Epithelial cell of prostate (primary cell): ENCODE results near the gene CDK5RAP2.
"Not testable (repeated sequence)": the region's sequence is repeated elsewhere in the genome, so short reads cannot be mapped to it uniquely, and the experiment has no call there.

Experiments used
- DNase-seq: peaks from one replicate; pipeline ENCODE4 v3.0.0-alpha.2; 2011; ENCODE audit warnings: low read depth, low spot score
- H3K27ac ChIP-seq: fragments of 450-650 bp; 2 replicates; pipeline ENCODE4 v1.5.1; 2017; ENCODE audit warnings: mild to moderate bottlenecking

The CDK5RAP2 gene

DNA sequence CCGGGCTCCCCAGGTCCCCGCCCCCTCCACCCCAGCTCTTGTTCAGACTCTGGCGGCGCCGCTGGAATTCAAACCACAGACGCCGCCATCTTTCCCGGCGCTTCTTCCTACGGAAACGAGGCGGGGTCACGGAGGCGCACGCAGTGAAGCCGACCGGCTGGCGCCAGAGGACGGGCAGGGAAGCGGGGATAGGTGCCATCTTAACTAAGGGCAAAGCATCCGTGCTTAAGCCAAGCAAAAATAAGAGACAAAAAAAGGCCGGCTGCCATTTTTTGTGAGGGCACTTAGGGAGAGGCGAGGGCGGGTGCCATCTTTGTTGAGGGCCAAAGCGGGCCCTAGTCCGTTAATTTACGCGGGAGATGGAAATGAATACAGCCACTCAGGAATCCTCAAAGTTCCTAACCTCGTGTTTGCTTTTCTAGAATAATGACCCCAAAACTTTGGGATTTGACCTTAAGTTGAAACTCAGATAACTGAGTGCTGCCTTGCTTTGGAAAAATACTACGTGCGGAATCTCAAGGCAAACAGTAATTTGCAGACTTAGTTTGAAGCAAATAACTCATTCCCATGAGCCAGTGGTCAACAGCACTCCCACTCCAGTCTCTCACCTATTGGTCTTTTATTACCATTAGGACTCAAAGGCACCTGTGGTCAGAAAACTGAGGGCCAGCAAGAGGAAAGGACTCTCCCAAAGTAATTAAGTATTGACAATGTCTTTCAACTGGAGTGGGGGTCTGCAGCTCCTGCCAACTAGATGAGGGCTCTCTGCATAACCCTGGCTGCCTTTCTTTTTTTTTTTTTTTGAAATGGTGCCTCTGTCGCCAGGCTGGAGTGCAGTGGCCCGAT, at the start of gene CDK5RAP2:
CDK5RAP2 (minus strand) TSS at position 117 of the 846 bp plus-strand sequence. CDS start 189 bp downstream, outside the sequence.
- peak; percentile 84 for DNase-seq

DNA sequence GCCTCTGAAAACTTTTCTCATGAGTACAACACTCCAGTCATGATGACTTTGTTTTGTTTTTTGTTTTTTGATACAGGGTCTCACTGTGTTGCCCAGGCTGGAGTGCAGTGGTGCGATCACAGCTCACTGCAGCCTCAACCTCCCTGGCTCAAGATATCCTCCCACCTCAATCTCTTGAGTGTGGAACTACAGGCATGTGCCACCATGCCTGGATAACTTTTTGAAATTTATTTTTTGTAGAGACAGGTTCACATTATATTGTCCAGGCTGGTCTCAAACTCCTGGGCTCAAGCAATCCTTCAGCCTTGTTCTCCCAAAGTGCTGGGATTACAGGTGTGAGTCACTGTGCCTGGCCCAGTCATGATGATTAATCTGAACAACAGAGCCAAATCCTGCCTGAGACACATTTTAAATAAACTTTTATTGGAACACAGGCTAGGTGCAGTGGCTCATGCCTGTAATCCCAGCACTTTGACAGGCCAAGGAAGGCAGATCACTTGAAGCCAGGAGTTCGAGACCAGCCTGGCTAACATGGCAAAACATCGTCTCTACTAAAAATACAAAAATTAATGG, 49.0 kb upstream of the CDK5RAP2 start:
- H3K27ac ChIP-seq, result peak overlapping the region; percentile 33
- not testable (repeated sequence) for DNase-seq

More for the DNA sequence above, at the start of gene CDK5RAP2:
- peak within 1 kb of the TSS; percentile 14 for H3K27ac ChIP-seq

- no peak for DNase-seq
- H3K27ac ChIP-seq, result peak overlapping the region; percentile 33
Measured at GRCh38 chr9:120628207-120628924, 48.4 kb upstream of the CDK5RAP2 start.

DNA sequence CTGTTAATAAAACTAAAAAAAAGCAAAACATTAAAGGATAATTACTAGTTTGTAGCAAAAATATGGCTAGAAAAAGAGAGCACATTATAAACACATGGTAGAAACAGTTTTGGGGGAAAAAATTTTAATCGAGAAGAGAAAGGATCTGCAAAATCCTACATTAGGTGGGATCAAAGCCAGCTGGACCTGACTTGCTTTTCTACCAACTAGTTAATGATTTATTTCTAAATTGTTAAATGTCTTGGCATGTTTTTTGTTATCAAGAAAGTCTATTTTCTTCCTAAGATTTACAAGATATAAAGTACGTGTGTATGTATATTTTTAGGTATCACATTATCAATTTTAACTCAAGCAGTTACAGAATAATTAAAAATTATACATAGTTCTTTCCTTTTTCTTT, 47.1 kb upstream of the CDK5RAP2 start:
- H3K27ac ChIP-seq, result no peak overlapping the region
- DNase-seq, result no peak

- H3K27ac ChIP-seq, result no peak overlapping the region
- no peak for DNase-seq
Measured at GRCh38 chr9:120626512-120626911, 46.5 kb upstream of the CDK5RAP2 start.

DNA sequence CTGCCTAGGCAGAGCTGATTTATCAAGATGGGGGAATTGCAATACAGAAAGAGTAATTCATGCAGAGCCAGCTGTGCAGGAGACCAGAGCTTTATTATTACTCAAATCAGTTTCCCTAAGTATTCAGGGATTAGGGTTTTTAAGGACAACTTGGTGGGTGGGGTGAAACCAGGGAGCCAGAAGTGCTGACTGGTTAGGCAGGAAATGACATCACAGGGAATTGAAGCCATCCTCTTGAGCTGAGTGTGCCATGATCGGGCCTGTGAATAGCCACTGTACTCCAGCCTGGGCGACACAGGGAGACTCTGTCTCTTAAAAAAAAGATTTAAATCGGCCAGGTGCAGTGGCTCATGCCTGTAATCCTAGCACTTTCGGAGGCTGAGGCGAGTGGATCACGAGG, 45.3 kb upstream of the CDK5RAP2 start:
- no peak for DNase-seq
- peak overlapping the region; percentile 18 for H3K27ac ChIP-seq

DNA sequence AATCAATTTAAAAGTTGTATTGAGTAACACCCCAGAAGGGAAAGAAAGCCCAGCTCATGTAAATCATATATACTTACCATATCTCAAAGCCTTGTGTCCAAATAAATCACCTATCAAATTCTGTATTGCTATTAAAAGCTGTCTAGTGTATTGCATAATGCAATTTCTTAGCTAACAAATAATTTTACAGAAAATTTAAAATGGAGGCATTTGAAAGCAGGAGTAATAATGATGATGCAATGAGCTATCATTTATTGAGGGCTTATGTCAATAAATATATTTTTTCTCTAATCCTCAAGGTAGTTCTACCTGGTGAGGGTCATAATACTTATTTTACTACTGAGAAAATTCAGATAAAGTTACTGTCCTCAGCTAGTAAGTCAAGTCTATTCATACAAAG, 42.8 kb upstream of the CDK5RAP2 start:
- DNase-seq, result no peak

DNA sequence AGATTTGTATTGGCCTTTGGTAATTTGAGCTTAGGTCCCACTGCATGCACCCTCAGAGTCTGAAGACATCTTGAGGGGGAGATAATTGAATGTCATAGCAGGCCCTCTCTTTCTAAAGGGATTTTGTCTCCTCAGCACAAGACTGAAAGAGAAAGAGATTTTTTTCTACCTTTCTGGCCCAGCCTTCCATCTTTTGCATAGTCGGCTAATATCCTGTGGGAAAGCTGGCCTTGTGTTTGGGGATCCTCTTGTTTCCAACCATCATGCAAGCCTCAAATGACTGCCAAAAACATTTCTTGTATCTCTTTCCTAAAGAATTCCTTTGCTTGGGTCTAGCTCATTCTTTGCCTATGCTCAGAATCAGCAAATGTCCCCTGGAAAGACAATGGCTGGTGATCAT, 42.0 kb upstream of the CDK5RAP2 start:
- no peak overlapping the region for H3K27ac ChIP-seq
- DNase-seq, result no peak

More for the DNA sequence above, 42.8 kb upstream of the CDK5RAP2 start:
- H3K27ac ChIP-seq, result no peak overlapping the region

GRCh38 chr9:120619751-120620655, 40.0 kb upstream of the CDK5RAP2 start:
- DNase-seq, result no peak
- H3K27ac ChIP-seq, result peak overlapping the region; percentile 20

- no peak for DNase-seq
- peak overlapping the region; percentile 57 for H3K27ac ChIP-seq
Measured at GRCh38 chr9:120616966-120617935, 37.3 kb upstream of the CDK5RAP2 start.

DNA sequence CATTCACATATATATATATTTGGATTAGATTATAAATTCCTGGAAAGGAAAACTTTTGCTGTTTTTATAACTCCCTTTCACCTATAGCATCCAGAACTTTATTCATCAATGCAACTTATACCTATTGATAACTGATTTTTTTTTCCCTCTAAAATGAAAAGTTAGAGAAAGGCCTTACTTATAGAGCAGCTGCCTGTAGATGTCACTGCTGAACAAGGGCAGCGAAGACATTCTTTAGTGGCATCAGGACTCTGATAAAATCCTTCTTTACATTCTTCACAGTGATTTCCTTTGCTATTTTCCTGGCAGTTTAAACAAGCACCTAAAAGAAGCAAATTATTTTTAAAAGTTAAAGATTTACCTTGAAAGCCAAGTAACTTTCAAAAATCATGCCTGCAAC, 32.3 kb upstream of the CDK5RAP2 start:
- H3K27ac ChIP-seq, result peak overlapping the region; percentile 93
- no peak for DNase-seq

- no peak for DNase-seq
- peak overlapping the region; percentile 93 for H3K27ac ChIP-seq
Measured at GRCh38 chr9:120611690-120612068, 31.7 kb upstream of the CDK5RAP2 start.

- H3K27ac ChIP-seq, result peak overlapping the region; percentile 93
- DNase-seq, result peak; percentile 14
Measured at GRCh38 chr9:120610975-120611689, 31.2 kb upstream of the CDK5RAP2 start.

DNA sequence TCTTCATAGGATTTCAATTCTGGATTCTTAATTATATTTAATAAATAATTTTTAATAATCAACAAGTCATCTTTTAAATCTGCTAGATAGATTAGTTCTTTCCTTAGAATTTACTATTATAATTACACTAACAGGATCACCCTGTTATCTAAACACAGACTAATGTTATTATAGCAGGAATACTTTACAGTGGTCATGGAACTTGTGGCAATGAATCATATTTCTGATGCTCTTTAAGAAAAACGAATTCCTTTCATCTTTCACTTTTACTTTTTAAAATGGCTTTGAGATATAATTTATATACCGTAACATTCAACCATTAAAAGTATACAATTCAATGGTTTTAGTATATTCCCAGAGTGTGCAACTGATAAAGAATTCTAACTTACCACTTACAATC, 29.7 kb upstream of the CDK5RAP2 start:
- peak overlapping the region; percentile 93 for H3K27ac ChIP-seq
- DNase-seq, result no peak

- no peak for DNase-seq
- H3K27ac ChIP-seq, result peak overlapping the region; percentile 93
Measured at GRCh38 chr9:120608421-120608820, 28.5 kb upstream of the CDK5RAP2 start.

DNA sequence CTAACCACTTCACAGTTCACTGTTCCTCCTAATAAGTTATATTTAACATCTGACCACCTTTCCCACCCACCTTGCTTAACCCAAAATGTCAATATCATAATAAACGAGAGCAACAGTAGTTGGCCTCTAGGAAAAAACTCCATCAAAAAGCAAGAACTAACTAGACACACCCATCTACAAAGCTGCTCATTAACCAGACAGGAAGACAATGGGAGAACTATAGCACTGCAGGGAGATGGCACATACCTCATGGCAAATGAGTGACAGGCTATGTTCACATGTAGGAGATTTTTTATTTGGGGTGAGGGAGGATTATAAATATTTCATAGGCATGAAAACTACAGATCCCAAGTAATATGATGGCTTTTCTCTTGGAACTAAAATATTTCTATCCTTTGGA, 23.6 kb upstream of the CDK5RAP2 start:
- H3K27ac ChIP-seq, result no peak overlapping the region
- no peak for DNase-seq

DNA sequence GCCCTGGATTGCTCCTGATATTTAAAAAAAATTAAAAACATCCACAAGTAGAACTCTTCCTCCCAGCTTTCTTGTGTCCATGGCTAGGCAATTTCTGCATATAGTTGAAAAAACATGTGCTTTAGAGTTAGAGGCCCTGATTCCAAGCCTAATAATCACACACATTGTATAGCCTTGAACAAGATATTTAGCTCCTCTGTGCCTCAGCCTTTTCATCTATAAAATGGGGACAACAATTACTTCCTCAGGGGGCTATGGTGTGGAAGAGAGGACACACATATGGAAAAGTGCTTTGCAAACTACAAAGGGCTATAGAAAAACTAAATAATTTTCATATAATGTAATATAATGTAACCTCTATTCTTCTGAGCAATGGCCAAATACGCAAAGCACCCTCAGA, 23.0 kb upstream of the CDK5RAP2 start:
- DNase-seq, result no peak
- no peak overlapping the region for H3K27ac ChIP-seq

- DNase-seq, result no peak
- H3K27ac ChIP-seq, result no peak overlapping the region
Measured at GRCh38 chr9:120593955-120594277, 13.9 kb upstream of the CDK5RAP2 start.
